Measurements from ENCODE around the gene ACAA2. TPM values are rescaled to one million over a fixed set of nuclear protein-coding genes. Genes with fewer than 3 reads are reported as not detected.

The ACAA2 gene
- total RNA-seq, 1 experiment from 2014 or later: 50.8 TPM

- in situ Hi-C loops (cut with HindIII; ENCODE audit: low pct_unique_long_range_greater_than_20kb, low sequenced_read_pairs) (no loop called here), intact Hi-C loops (cut with micrococcal nuclease; ENCODE audit: unreplicated experiment) (no loop called here)
- DNase-seq (ENCODE audit: low read depth, low spot score) (no peak), ATAC-seq (no peak)
- Histone ChIP-seq H3K9me3 (ENCODE audit: control insufficient read depth, insufficient read depth, low read depth, low read length) (no peaks in the 10 kb centered on the region), H3K4me3 (ENCODE audit: low read depth in 2 of 2, low read length in 2 of 2) (no peak overlapping the region), H3K27ac (ENCODE audit: low read length) (no peak overlapping the region), H3K4me1 (ENCODE audit: control insufficient read depth, insufficient read depth, low read length) (no peaks in the 10 kb centered on the region), H3K36me3 (ENCODE audit: control insufficient read depth, insufficient read depth, low read length) (no peaks in the 10 kb centered on the region), H3K27me3 (ENCODE audit: control insufficient read depth, insufficient read depth, low read length) (no peaks in the 10 kb centered on the region)
- no TSS peak for BruUV-seq (replicated peaks)
- CTCF ChIA-PET: no interaction called here
- TF ChIP-seq TCF7L2 (IDR thresholded peaks at IDR 0.05; ENCODE audit: low read depth, low read length): no peak
- TF ChIP-seq SIN3A (IDR thresholded peaks at IDR 0.05; ENCODE audit: borderline replicate concordance, insufficient read depth, low read depth, low read length): no peak
- POLR2A ChIA-PET: no interaction called here
Observed at GRCh38 chr18:49739275-49739674, 74.1 kb downstream of the ACAA2 start.

DNA sequence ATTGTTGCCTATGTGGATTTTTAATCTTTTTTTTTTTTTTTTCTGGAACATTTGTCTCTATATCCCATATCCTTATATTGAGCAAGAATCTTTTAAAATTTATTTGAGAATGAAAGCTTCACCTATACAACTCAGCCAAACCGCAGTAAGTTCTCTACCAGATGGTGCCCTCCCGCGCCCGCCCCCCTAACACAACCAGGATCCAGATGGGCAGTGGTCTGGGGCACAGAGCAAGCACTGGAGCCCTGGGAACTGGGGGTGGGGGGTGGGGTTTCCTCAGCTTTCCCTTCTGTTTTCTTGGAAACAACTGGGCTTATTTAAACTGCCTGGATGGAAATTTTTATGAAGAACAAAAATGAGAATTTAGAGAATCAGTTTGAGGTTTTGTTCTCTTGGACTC, 74.6 kb downstream of the ACAA2 start:
- Histone ChIP-seq H3K36me3 (ENCODE audit: control insufficient read depth, insufficient read depth, low read length) (no peaks in the 10 kb centered on the region), H3K27me3 (ENCODE audit: control insufficient read depth, insufficient read depth, low read length) (no peaks in the 10 kb centered on the region), H3K27ac (ENCODE audit: low read length) (no peak overlapping the region), H3K9me3 (ENCODE audit: control insufficient read depth, insufficient read depth, low read depth, low read length) (no peaks in the 10 kb centered on the region), H3K4me3 (ENCODE audit: low read depth in 2 of 2, low read length in 2 of 2) (no peak overlapping the region), H3K4me1 (ENCODE audit: control insufficient read depth, insufficient read depth, low read length) (no peaks in the 10 kb centered on the region)
- ChIA-PET CTCF (no interaction called here), POLR2A (no interaction called here)
- BruUV-seq (replicated peaks): no TSS peak
- ATAC-seq (no peak), DNase-seq (ENCODE audit: low read depth, low spot score) (no peak)
- TF ChIP-seq CTCF (IDR thresholded peaks at IDR 0.05): no peak
- no peak for TF ChIP-seq POLR2AphosphoS5 (IDR thresholded peaks at IDR 0.05; ENCODE audit: low read depth, low read length)
- no peak for TF ChIP-seq TCF7L2 (IDR thresholded peaks at IDR 0.05; ENCODE audit: low read depth, low read length)
- TF ChIP-seq, protein P1, sequence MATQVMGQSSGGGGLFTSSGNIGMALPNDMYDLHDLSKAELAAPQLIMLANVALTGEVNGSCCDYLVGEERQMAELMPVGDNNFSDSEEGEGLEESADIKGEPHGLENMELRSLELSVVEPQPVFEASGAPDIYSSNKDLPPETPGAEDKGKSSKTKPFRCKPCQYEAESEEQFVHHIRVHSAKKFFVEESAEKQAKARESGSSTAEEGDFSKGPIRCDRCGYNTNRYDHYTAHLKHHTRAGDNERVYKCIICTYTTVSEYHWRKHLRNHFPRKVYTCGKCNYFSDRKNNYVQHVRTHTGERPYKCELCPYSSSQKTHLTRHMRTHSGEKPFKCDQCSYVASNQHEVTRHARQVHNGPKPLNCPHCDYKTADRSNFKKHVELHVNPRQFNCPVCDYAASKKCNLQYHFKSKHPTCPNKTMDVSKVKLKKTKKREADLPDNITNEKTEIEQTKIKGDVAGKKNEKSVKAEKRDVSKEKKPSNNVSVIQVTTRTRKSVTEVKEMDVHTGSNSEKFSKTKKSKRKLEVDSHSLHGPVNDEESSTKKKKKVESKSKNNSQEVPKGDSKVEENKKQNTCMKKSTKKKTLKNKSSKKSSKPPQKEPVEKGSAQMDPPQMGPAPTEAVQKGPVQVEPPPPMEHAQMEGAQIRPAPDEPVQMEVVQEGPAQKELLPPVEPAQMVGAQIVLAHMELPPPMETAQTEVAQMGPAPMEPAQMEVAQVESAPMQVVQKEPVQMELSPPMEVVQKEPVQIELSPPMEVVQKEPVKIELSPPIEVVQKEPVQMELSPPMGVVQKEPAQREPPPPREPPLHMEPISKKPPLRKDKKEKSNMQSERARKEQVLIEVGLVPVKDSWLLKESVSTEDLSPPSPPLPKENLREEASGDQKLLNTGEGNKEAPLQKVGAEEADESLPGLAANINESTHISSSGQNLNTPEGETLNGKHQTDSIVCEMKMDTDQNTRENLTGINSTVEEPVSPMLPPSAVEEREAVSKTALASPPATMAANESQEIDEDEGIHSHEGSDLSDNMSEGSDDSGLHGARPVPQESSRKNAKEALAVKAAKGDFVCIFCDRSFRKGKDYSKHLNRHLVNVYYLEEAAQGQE (IDR thresholded peaks at IDR 0.05; ENCODE audit: insufficient read depth in 1 of 2, low read depth in 2 of 2, low read length in 1 of 2): no peak
- no peak for TF ChIP-seq SIN3A (IDR thresholded peaks at IDR 0.05; ENCODE audit: borderline replicate concordance, insufficient read depth, low read depth, low read length)
- in situ Hi-C loops (cut with HindIII; ENCODE audit: low pct_unique_long_range_greater_than_20kb, low sequenced_read_pairs) (no loop called here), intact Hi-C loops (cut with micrococcal nuclease; ENCODE audit: unreplicated experiment) (no loop called here)

GRCh38 chr18:49734836-49735235, 78.5 kb downstream of the ACAA2 start:
- TF ChIP-seq, protein P1 (IDR thresholded peaks at IDR 0.05; ENCODE audit: insufficient read depth in 1 of 2, low read depth in 2 of 2, low read length in 1 of 2): no peak
- TF ChIP-seq POLR2AphosphoS5 (IDR thresholded peaks at IDR 0.05; ENCODE audit: low read depth, low read length): no peak
- no peak for TF ChIP-seq TCF7L2 (IDR thresholded peaks at IDR 0.05; ENCODE audit: low read depth, low read length)
- no peak for TF ChIP-seq CTCF (IDR thresholded peaks at IDR 0.05)
- no peak for TF ChIP-seq SIN3A (IDR thresholded peaks at IDR 0.05; ENCODE audit: borderline replicate concordance, insufficient read depth, low read depth, low read length)
- Histone ChIP-seq H3K9me3 (ENCODE audit: control insufficient read depth, insufficient read depth, low read depth, low read length) (no peaks in the 10 kb centered on the region), H3K4me3 (ENCODE audit: low read depth in 2 of 2, low read length in 2 of 2) (no peak overlapping the region), H3K27ac (ENCODE audit: low read length) (no peak overlapping the region), H3K27me3 (ENCODE audit: control insufficient read depth, insufficient read depth, low read length) (no peaks in the 10 kb centered on the region), H3K36me3 (ENCODE audit: control insufficient read depth, insufficient read depth, low read length) (no peaks in the 10 kb centered on the region), H3K4me1 (ENCODE audit: control insufficient read depth, insufficient read depth, low read length) (no peaks in the 10 kb centered on the region)
- DNase-seq (ENCODE audit: low read depth, low spot score) (no peak), ATAC-seq (no peak)
- intact Hi-C loops (cut with micrococcal nuclease; ENCODE audit: unreplicated experiment) (no loop called here), in situ Hi-C loops (cut with HindIII; ENCODE audit: low pct_unique_long_range_greater_than_20kb, low sequenced_read_pairs) (no loop called here)
- ChIA-PET CTCF (no interaction called here), POLR2A (no interaction called here)
- BruUV-seq (replicated peaks): no TSS peak
